H1 (cell line): ENCODE data around the gene MAP2K5. TPM values are rescaled to one million over a fixed set of nuclear protein-coding genes. Genes with fewer than 3 reads are reported as not detected.

ENCODE experiments used
- CTCF ChIA-PET: fragments of 300-600 bp; sonication (Branson Sonifier 250); formaldehyde crosslinking; loops from one replicate; lab custom pipeline; 2021; ENCODE audit not compliant: partially characterized antibody; lab: Charles Lee
- POLR2A ChIA-PET: fragments of 300-600 bp; sonication (Branson Sonifier 250); formaldehyde crosslinking; loops from one replicate; lab custom pipeline; 2021; ENCODE audit warnings: inconsistent platforms; ENCODE audit not compliant: partially characterized antibody; lab: Charles Lee
- DNase-seq, 2 experiments: peaks; one replicate each; pipeline versions ENCODE4 v3.0.0 to v3.0.0-alpha.2; 2010 to 2022; ENCODE audit warnings: low spot score in 2 of 2, low read depth in 1 of 2, mixed read lengths in 1 of 2
- FAIRE-seq: peaks from 2 replicates; lab custom pipeline; 2011; peaks lifted over from hg19 to GRCh38; lab: Jason Lieb, UNC
- H2AFZ ChIP-seq: 2 replicates; pipeline ENCODE4 v1.8.1; 2012; ENCODE audit warnings: low read length, inconsistent platforms
- H2AK5ac ChIP-seq: 2 replicates; pipeline ENCODE4 v1.6.1; 2013; ENCODE audit warnings: low read depth, low read length
- H2BK120ac ChIP-seq: replicated peaks from 2 replicates; pipeline ENCODE3; 2013; ENCODE audit warnings: low read depth, low read length, inconsistent platforms
- H2BK12ac ChIP-seq: 2 replicates; pipeline ENCODE4 v1.6.1; 2013; ENCODE audit warnings: low read depth, low read length
- H2BK15ac ChIP-seq: 2 replicates; pipeline ENCODE4 v1.6.1; 2013; ENCODE audit warnings: low read length
- H2BK20ac ChIP-seq: 2 replicates; pipeline ENCODE4 v1.6.1; 2013; ENCODE audit warnings: low read length
- H2BK5ac ChIP-seq: 2 replicates; pipeline ENCODE4 v1.6.1; 2013; ENCODE audit warnings: low read depth, low read length
- H3K14ac ChIP-seq: 2 replicates; pipeline ENCODE4 v1.6.1; 2013; ENCODE audit warnings: inconsistent platforms; ENCODE audit not compliant: insufficient read length
- H3K18ac ChIP-seq: 2 replicates; pipeline ENCODE4 v1.6.1; 2013; ENCODE audit warnings: low read length; ENCODE audit errors: extremely low read depth
- H3K23ac ChIP-seq: 2 replicates; pipeline ENCODE4 v1.6.1; 2013; ENCODE audit warnings: inconsistent platforms; ENCODE audit not compliant: insufficient read length
- H3K23me2 ChIP-seq: 2 replicates; pipeline ENCODE4 v1.6.1; 2013; ENCODE audit warnings: low read depth, low read length
- H3K27ac ChIP-seq: 2 replicates; pipeline ENCODE4 v1.6.1; 2011; ENCODE audit warnings: low read depth, low read length, inconsistent platforms
- H3K27me3 ChIP-seq, 4 experiments: replicated peaks in 1 of 4; 1 replicate in 1 of 4; 2 replicates in 3 of 4; pipeline versions ENCODE4 v1.6.1 to v1.8.1; 2011 to 2013; ENCODE audit warnings: low read length in 3 of 4, mild to moderate bottlenecking in 3 of 4, inconsistent platforms in 2 of 4, mixed read lengths in 2 of 4, moderate library complexity in 1 of 4; ENCODE audit not compliant: control insufficient read depth in 3 of 4, insufficient read depth in 3 of 4; ENCODE audit errors: extremely low read depth in 1 of 4
- H3K36me3 ChIP-seq, 4 experiments: 2 replicates each; pipeline versions ENCODE4 v1.6.1 to v1.8.1; 2011 to 2013; ENCODE audit warnings: mild to moderate bottlenecking in 4 of 4, low read length in 3 of 4, moderate library complexity in 2 of 4, control low read depth in 1 of 4, inconsistent platforms in 1 of 4; ENCODE audit not compliant: insufficient read depth in 4 of 4, control insufficient read depth in 2 of 4
- H3K4ac ChIP-seq: replicated peaks from 2 replicates; pipeline ENCODE3; 2013; ENCODE audit warnings: low read length, low read depth, mixed read lengths, inconsistent platforms; ENCODE audit not compliant: insufficient read length
- H3K4me1 ChIP-seq, 4 experiments: replicated peaks in 1 of 4; 1 replicate in 1 of 4; 2 replicates in 3 of 4; pipeline versions ENCODE4 v1.6.1 to v1.8.1; 2011 to 2013; ENCODE audit warnings: low read length in 3 of 4, inconsistent platforms in 2 of 4, mixed read lengths in 1 of 4; ENCODE audit not compliant: insufficient read depth in 4 of 4, control insufficient read depth in 3 of 4
- H3K4me2 ChIP-seq, 2 experiments: 2 replicates each; pipeline versions ENCODE4 v1.6.1 to v1.8.1; 2011 to 2013; ENCODE audit warnings: low read depth in 2 of 2, low read length in 2 of 2, control low read depth in 1 of 2, inconsistent platforms in 1 of 2, mild to moderate bottlenecking in 1 of 2; ENCODE audit not compliant: insufficient read depth in 1 of 2
- H3K4me3 ChIP-seq, 4 experiments: fragments of 200-600, 300-600 bp in 1 of 4; sonication (generic), shearing (Covaris generic), sonication (Bioruptor Twin) in 1 of 4; 2 replicates each; pipeline versions ENCODE4 v1.5.1 to v1.8.1; 2011 to 2016; ENCODE audit warnings: low read length in 4 of 4, low read depth in 3 of 4, control low read depth in 2 of 4, inconsistent platforms in 2 of 4, mild to moderate bottlenecking in 2 of 4, mixed read lengths in 1 of 4, moderate library complexity in 1 of 4; ENCODE audit not compliant: insufficient read depth in 2 of 4; ENCODE audit errors: extremely low read depth in 1 of 4
- H3K56ac ChIP-seq: replicated peaks from 2 replicates; pipeline ENCODE3; 2013; ENCODE audit warnings: low read depth, mild to moderate bottlenecking, mixed read lengths, low read length, inconsistent platforms; ENCODE audit not compliant: insufficient read length
- H3K79me1 ChIP-seq: 2 replicates; pipeline ENCODE4 v1.6.1; 2013; ENCODE audit warnings: low read depth, low read length, control low read depth
- H3K79me2 ChIP-seq, 2 experiments: 2 replicates each; pipeline versions ENCODE4 v1.6.1 to v1.8.1; 2012 to 2013; ENCODE audit warnings: low read length in 2 of 2, mild to moderate bottlenecking in 2 of 2, inconsistent platforms in 1 of 2; ENCODE audit not compliant: insufficient read depth in 2 of 2, control insufficient read depth in 1 of 2
- H3K9ac ChIP-seq, 4 experiments: replicated peaks in 1 of 4; 1 replicate in 1 of 4; 2 replicates in 3 of 4; pipeline versions ENCODE4 v1.6.1 to v1.8.1; 2011 to 2013; ENCODE audit warnings: low read depth in 3 of 4, low read length in 3 of 4, control low read depth in 2 of 4, mild to moderate bottlenecking in 2 of 4, moderate library complexity in 2 of 4, inconsistent platforms in 1 of 4; ENCODE audit errors: extremely low read depth in 1 of 4
- H3K9me3 ChIP-seq, 2 experiments: 2 replicates each; pipeline versions ENCODE4 v1.6.1 to v1.8.1; 2012 to 2013; ENCODE audit warnings: mild to moderate bottlenecking in 2 of 2, moderate library complexity in 2 of 2, control low read depth in 1 of 2, inconsistent platforms in 1 of 2, low read depth in 1 of 2, low read length in 1 of 2, mixed read lengths in 1 of 2; ENCODE audit not compliant: insufficient read depth in 2 of 2
- H4K20me1 ChIP-seq, 2 experiments: replicated peaks in 1 of 2; 2 replicates each; pipeline versions ENCODE3 to v1.8.1; 2011 to 2013; ENCODE audit warnings: inconsistent platforms in 2 of 2, low read length in 2 of 2, mild to moderate bottlenecking in 1 of 2; ENCODE audit not compliant: insufficient read depth in 2 of 2, control insufficient read depth in 1 of 2
- H4K5ac ChIP-seq: 2 replicates; pipeline ENCODE4 v1.6.1; 2013; ENCODE audit warnings: low read length, low read depth, mixed read lengths, inconsistent platforms; ENCODE audit not compliant: insufficient read length
- H4K8ac ChIP-seq: 2 replicates; pipeline ENCODE4 v1.8.0; 2013; ENCODE audit warnings: mild to moderate bottlenecking, moderate library complexity, low read length, inconsistent platforms; ENCODE audit not compliant: insufficient read depth; ENCODE audit errors: extremely low read depth
- H4K91ac ChIP-seq: replicated peaks from 2 replicates; pipeline ENCODE3; 2013; ENCODE audit warnings: low read length, mixed read lengths, inconsistent platforms; ENCODE audit not compliant: insufficient read length
- GABPA ChIP-seq: IDR thresholded peaks from 2 replicates; pipeline ENCODE4 v1.6.1; 2011; ENCODE audit warnings: mild to moderate bottlenecking, low read length, moderate library complexity, borderline replicate concordance; ENCODE audit not compliant: insufficient read depth
- POLR2AphosphoS5 ChIP-seq: IDR thresholded peaks from 2 replicates; pipeline ENCODE4 v1.6.1; 2011; ENCODE audit warnings: low read depth, low read length
- TAF1 ChIP-seq: IDR thresholded peaks from 2 replicates; pipeline ENCODE4 v1.6.1; 2011; ENCODE audit warnings: mild to moderate bottlenecking, low read depth, low read length
- TBP ChIP-seq: IDR thresholded peaks from 2 replicates; pipeline ENCODE4 v1.6.1; 2011; ENCODE audit warnings: low read depth, low read length, improper control_type of control experiment
- polyA plus RNA-seq, 7 experiments: library from polyadenylated mRNA; depleted of rRNA in 3 of 7; stranded (reverse) in 5 of 7; unstranded in 2 of 7; fragments of >200 nt in 5 of 7; fragments of 200-250 nt in 2 of 7; gene quantifications; 1 replicate in 5 of 7; 2 replicates in 1 of 7; 4 replicates in 1 of 7; pipeline versions ENCODE4 v1.2.1 to v1.2.3, GENCODE V29; 2011 to 2013; ENCODE audit warnings: missing spikeins in 2 of 7, mixed read lengths in 2 of 7
- total RNA-seq: library from RNA; stranded (reverse); fragmentation: NEBNext Ultra II Directional; extraction: Animal tissue kit (Norgen Biotek cat#: 25700); gene quantifications from 2 replicates; pipeline ENCODE4 v1.2.1, GENCODE V29; 2021

The MAP2K5 gene
- total and polyA plus RNA-seq, 2 of the 8 experiments (the other 6 are each of a cell fraction or from before 2014, with no cell fraction given) = 4.4 to 15.8 TPM

DNA sequence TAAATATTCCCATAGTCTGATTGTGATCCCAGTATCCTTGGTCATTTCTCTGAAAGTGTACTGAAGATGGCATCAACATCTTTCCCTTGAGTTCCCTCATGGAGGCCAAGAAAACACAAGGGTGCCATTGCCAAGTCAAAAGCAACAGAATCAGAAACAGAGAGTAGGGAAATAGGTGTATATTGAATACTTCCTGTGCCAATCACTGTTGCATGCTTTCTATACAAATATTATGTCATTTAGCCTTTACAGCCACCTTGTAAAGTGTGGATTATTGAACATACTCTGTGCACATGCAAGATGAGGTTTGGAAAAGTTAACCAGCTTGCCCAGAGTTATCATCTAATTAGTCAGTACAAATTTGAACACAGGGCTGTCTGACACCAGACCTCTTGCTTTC lies 117.9 kb downstream of the MAP2K5 start:
- H3K4me2 ChIP-seq = no peak overlapping the region
- DNase-seq (no peak), FAIRE-seq (no peak)
- H3K18ac ChIP-seq = no peak overlapping the region
- H3K4ac ChIP-seq = no peak overlapping the region
- H2BK12ac ChIP-seq = no peak overlapping the region
- no peak overlapping the region for H2BK15ac ChIP-seq
- H4K91ac ChIP-seq = no peak overlapping the region
- POLR2A ChIA-PET = no interaction called here
- no peak overlapping the region for H3K27ac ChIP-seq
- H3K56ac ChIP-seq = no peak overlapping the region
- H3K79me1 ChIP-seq = no peaks in the 10 kb centered on the region
- CTCF ChIA-PET = interaction anchor here (0.8 kb wide), 1 partner anchor 198 kb away, joined by 3 read pairs; no protein-coding TSS in a partner anchor
- H2AK5ac ChIP-seq = no peak overlapping the region
- H3K36me3 ChIP-seq = no peaks in the 10 kb centered on the region
- H3K9ac ChIP-seq = no peak overlapping the region
- no peak overlapping the region for H4K8ac ChIP-seq
- no peak overlapping the region for H2BK5ac ChIP-seq
- no peaks in the 10 kb centered on the region for H4K20me1 ChIP-seq
- H3K79me2 ChIP-seq = no peaks in the 10 kb centered on the region
- no peaks in the 10 kb centered on the region for H3K27me3 ChIP-seq
- no peak overlapping the region for H2AFZ ChIP-seq
- H2BK120ac ChIP-seq = no peak overlapping the region
- no peak overlapping the region for H3K23ac ChIP-seq
- no peak overlapping the region for H3K14ac ChIP-seq
- no peak overlapping the region for H2BK20ac ChIP-seq
- no peaks in the 10 kb centered on the region for H3K23me2 ChIP-seq
- H4K5ac ChIP-seq = no peak overlapping the region
- H3K4me3 ChIP-seq = no peak overlapping the region
- H3K4me1 ChIP-seq = no peaks in the 10 kb centered on the region
- no peaks in the 10 kb centered on the region for H3K9me3 ChIP-seq
- no peak for TF ChIP-seq GABPA
- no peak for TF ChIP-seq POLR2AphosphoS5
- TF ChIP-seq TBP = no peak
- TF ChIP-seq TAF1 = no peak
